Peyer's patch (tissue), 4 donors: ENCODE measurements around the gene ABHD1. TPM values are rescaled to one million over a fixed set of nuclear protein-coding genes. Genes with fewer than 3 reads are reported as not detected.
A peak's percentile ranks its signal among the peaks of the same experiment; 100 is the strongest.

Source experiments
- DNase-seq, 3 donors: peaks; one replicate each; pipeline ENCODE4 v3.0.0-alpha.2; 2017 to 2019
- H3K27ac ChIP-seq, 4 donors: fragments of 200-600 bp; sonication (generic); one replicate each; pipeline ENCODE4 v1.5.1; 2016 to 2019
- H3K27me3 ChIP-seq, 2 donors: fragments of 200-600 bp; sonication (generic); one replicate each; pipeline ENCODE4 v1.5.1; 2019
- H3K36me3 ChIP-seq, 3 donors: fragments of 200-600 bp; sonication (generic); one replicate each; pipeline ENCODE4 v1.5.1; 2016 to 2019
- H3K4me1 ChIP-seq, 4 donors: fragments of 200-600 bp; sonication (generic); one replicate each; pipeline ENCODE4 v1.5.1; 2016 to 2019
- H3K4me3 ChIP-seq, 4 donors: fragments of 200-600 bp; sonication (generic); 1 replicate in 3 of 4; 2 replicates in 1 of 4; pipeline ENCODE4 v1.5.1; 2016 to 2019; ENCODE audit warnings: mild to moderate bottlenecking in 1 of 4
- H3K9me3 ChIP-seq, 4 donors: fragments of 200-600 bp; sonication (generic); one replicate each; pipeline ENCODE4 v1.5.1; 2016 to 2019; ENCODE audit warnings: mild to moderate bottlenecking in 1 of 4
- CTCF ChIP-seq, 6 experiments: fragments of 450-650 bp in 4 of 6; fragments of 200-600 bp in 2 of 6; sonication (generic) in 1 of 6; IDR thresholded peaks; one replicate each; pipeline ENCODE4 v1.5.1; 2017 to 2019; ENCODE audit warnings: antibody characterized with exemption in 6 of 6, mild to moderate bottlenecking in 3 of 6, moderate library complexity in 1 of 6
- POLR2A ChIP-seq, 2 donors: fragments of 450-650 bp; IDR thresholded peaks; one replicate each; pipeline ENCODE4 v1.5.1; 2017; ENCODE audit warnings: antibody characterized with exemption in 2 of 2, mild to moderate bottlenecking in 2 of 2, moderate library complexity in 2 of 2
- total RNA-seq, 4 donors: library from RNA; depleted of rRNA; stranded (reverse); fragments of >200 nt; gene quantifications; one replicate each; pipeline ENCODE4 v1.1.0, GENCODE V29; 2016

The ABHD1 gene
- total RNA-seq, 4 donors from 2014 or later = 2.8 TPM; not detected in 3

DNA sequence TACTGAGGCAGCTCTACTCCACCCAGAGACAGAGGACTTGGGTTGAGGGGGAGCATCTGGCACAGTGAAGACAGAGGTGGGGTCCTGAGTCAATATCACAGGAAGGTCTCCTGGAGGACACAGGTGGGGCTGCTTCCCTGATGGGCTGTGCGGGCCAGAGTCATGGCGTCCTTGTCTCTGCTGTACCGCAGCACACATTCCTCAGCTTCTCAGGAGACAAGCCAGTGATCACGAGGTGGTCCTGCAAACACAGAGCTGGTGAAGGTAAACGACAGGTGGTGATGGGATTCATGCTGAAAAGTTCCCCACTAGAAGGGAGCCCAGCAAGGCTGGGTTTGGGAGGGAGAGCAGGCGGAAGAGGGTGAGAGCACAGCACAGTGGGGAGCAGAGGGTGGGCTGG, 34.9 kb downstream of the ABHD1 start:
- H3K27ac ChIP-seq = no peak overlapping the region
- no peak overlapping the region for H3K4me3 ChIP-seq
- no peaks in the 10 kb centered on the region for H3K9me3 ChIP-seq
- no peaks in the 10 kb centered on the region for H3K36me3 ChIP-seq
- no peaks in the 10 kb centered on the region for H3K4me1 ChIP-seq
- TF ChIP-seq CTCF (IDR thresholded peaks at IDR 0.05) (no peak), POLR2A (IDR thresholded peaks at IDR 0.05) (no peak)
- no peaks in the 10 kb centered on the region for H3K27me3 ChIP-seq
- no peak for DNase-seq

DNA sequence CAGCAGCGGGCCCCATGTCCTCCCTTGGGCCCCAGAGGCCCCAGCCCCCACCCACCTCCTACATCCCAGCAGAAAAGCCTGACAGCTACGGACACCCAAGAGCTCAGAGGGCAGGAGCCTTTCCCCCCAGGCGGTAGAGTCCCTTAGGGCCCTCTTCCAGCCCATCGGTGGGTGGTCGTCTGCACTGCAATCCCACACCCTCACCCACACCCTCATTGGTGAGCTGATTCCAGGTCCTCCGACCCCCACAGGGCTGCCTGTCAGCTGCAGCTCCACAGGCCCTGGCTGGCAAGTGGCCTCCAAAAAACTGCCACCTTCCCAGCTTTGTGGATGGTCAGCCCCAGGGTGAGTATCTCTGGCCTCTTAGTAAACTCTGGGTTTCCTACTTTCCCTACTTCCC, 35.7 kb downstream of the ABHD1 start:
- Histone ChIP-seq H3K4me3 (no peak overlapping the region), H3K27ac (no peak overlapping the region), H3K27me3 (no peaks in the 10 kb centered on the region), H3K4me1 (no peaks in the 10 kb centered on the region), H3K9me3 (no peaks in the 10 kb centered on the region), H3K36me3 (no peaks in the 10 kb centered on the region)
- DNase-seq = no peak
- TF ChIP-seq POLR2A (IDR thresholded peaks at IDR 0.05) = no peak
- no peak for TF ChIP-seq CTCF (IDR thresholded peaks at IDR 0.05)

GRCh38 chr2:27160191-27160590, 36.6 kb downstream of the ABHD1 start:
- H3K27me3 ChIP-seq = no peaks in the 10 kb centered on the region
- no peaks in the 10 kb centered on the region for H3K36me3 ChIP-seq
- no peak overlapping the region for H3K4me3 ChIP-seq
- H3K4me1 ChIP-seq = no peaks in the 10 kb centered on the region
- H3K27ac ChIP-seq = no peak overlapping the region
- no peak for DNase-seq
- no peaks in the 10 kb centered on the region for H3K9me3 ChIP-seq
- no peak for TF ChIP-seq POLR2A (IDR thresholded peaks at IDR 0.05)
- TF ChIP-seq CTCF (IDR thresholded peaks at IDR 0.05) = no peak

DNA sequence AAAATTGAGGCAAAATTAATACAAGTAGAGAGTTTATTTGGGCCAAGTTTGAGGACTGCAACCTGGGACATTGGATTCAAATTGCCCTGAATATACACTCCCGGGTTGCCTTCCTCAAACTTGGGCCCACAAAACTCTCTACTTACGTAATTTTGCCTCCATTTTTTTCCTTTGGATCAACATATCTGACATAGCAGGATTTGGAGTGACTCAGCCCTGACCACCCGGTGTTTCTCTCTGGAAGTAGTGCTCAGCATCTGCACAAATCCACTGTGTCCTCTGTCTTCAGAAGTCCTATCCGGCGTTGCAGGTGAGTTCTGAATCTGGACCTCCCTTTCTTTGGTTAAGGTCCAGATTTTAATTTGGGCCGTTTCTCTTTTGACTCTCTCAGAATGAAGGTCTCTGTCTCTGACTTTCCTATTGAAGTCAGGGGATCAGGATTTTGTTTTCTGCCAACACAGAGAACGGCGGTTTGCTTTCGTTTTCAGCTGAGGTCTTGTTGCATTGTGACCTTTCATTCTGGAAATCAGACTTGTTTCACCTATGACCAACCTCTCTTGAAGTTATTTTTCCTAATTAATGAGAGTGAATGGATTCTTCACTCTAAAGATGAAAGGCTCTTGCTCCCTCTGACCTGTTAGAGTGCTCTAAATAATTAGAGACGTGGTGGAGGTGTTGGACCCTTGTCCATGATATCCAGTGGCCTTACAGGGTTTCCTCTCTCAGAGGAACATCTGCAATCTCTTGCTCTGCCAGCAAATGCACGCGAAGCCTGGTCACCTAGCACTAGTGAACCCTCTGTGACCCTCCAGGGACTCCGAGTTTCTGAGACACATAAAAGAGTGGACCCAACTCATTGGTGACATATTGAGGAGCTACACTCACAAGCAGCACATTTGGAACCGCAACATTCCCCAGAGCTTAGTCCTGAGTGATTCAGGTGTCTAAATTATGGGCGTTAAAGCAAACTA, 38.8 kb downstream of the ABHD1 start:
- Histone ChIP-seq H3K9me3 (no peaks in the 10 kb centered on the region), H3K27ac (peak overlapping the region in 2 of 4 donors; percentile 0 to 35), H3K4me1 (no peaks in the 10 kb centered on the region), H3K27me3 (no peaks in the 10 kb centered on the region), H3K4me3 (peak overlapping the region in 2 of 4 donors; percentile 23 to 31), H3K36me3 (no peaks in the 10 kb centered on the region)
- no peak for DNase-seq
- TF ChIP-seq CTCF (IDR thresholded peaks at IDR 0.05) (no peak), POLR2A (IDR thresholded peaks at IDR 0.05) (no peak)

DNA sequence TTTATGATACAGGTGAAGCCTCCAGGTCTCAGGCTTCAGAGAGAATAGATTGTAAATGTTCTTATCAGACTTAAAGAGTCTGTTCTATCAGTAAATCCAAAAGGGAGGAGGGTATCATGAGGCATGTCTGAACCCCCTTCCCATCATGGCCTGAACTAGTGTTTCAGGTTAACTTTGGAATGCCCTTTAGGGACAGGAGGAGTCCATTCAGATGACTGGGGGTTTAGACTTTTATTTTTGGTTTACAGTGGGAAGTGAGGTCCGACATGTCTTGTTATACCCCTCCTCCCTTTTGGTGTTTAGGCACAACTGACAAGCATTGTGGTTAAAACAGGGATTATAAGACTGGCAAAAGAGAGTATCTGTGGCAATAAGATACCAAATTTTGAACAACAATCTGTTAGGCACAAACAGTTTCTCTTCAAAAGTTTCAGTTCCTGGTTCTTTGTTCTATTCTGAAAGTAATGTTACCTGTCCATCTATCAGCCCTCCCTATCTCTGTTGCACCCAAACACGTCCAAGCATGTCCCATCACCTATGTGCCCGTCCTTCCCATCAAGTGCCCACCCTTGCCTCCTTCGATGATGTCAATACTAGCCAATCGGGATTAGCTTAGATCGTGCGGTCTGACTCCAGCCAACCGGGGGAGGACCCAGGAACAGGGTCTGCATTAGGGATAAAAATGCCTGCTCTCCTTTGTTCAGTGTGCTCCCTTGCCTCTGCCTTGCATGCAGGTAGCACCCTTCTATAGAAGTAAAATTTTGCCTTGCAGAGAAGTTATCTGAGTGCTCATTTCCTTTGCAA, 41.5 kb downstream of the ABHD1 start:
- H3K4me3 ChIP-seq = no peak overlapping the region
- DNase-seq = no peak
- no peak for TF ChIP-seq POLR2A (IDR thresholded peaks at IDR 0.05)
- TF ChIP-seq CTCF (IDR thresholded peaks at IDR 0.05) = no peak

More for the DNA sequence above, 41.5 kb downstream of the ABHD1 start:
- Histone ChIP-seq H3K9me3 (no peaks in the 10 kb centered on the region), H3K27ac (peak overlapping the region in 1 of 4 donors; percentile 11), H3K27me3 (no peaks in the 10 kb centered on the region), H3K4me1 (peaks cover 0 to 9% (median 1%) of the 10 kb centered on the region in 4 donors), H3K36me3 (no peaks in the 10 kb centered on the region)
